ENCODE results near the gene TRABD2B.

TRABD2B gene

GRCh38 chr1:47918257-47918867, 78.8 kb downstream of the TRABD2B start:
- Mint-ChIP-seq H3K4me3 (no peak overlapping the region), H3K9me3 (no peaks in the 10 kb centered on the region), H3K27me3 (ENCODE audit: low read depth) (peaks cover 31% of the 10 kb centered on the region), H3K4me1 (peaks cover 29% of the 10 kb centered on the region), H3K36me3 (ENCODE audit: low read depth) (no peaks in the 10 kb centered on the region), H3K27ac (no peak overlapping the region)
- TF ChIP-seq CTCF (IDR thresholded peaks at IDR 0.05; ENCODE audit: unreplicated experiment in 3 of 3) = no peak

GRCh38 chr1:47917687-47918086, 79.5 kb downstream of the TRABD2B start:
- Mint-ChIP-seq H3K4me1 (peaks cover 34% of the 10 kb centered on the region), H3K9me3 (no peaks in the 10 kb centered on the region), H3K36me3 (ENCODE audit: low read depth) (no peaks in the 10 kb centered on the region), H3K27ac (peak overlapping the region in 2 of 3 experiments; percentile 6 to 27), H3K27me3 (ENCODE audit: low read depth) (peaks cover 34% of the 10 kb centered on the region), H3K4me3 (no peak overlapping the region)
- no peak for TF ChIP-seq CTCF (IDR thresholded peaks at IDR 0.05; ENCODE audit: unreplicated experiment in 3 of 3)

GRCh38 chr1:47915677-47916353, 81.4 kb downstream of the TRABD2B start:
- Mint-ChIP-seq H3K36me3 (ENCODE audit: low read depth) (no peaks in the 10 kb centered on the region), H3K27ac (peak overlapping the region in 2 of 3 experiments; percentile 30), H3K27me3 (ENCODE audit: low read depth) (peaks cover 44% of the 10 kb centered on the region), H3K4me3 (no peak overlapping the region), H3K4me1 (peaks cover 45% of the 10 kb centered on the region), H3K9me3 (no peaks in the 10 kb centered on the region)
- TF ChIP-seq CTCF (IDR thresholded peaks at IDR 0.05; ENCODE audit: unreplicated experiment in 3 of 3) = no peak

- Mint-ChIP-seq H3K4me1 (peaks cover 45% of the 10 kb centered on the region), H3K27ac (no peak overlapping the region), H3K9me3 (no peaks in the 10 kb centered on the region), H3K36me3 (ENCODE audit: low read depth) (no peaks in the 10 kb centered on the region), H3K27me3 (ENCODE audit: low read depth) (peaks cover 47% of the 10 kb centered on the region), H3K4me3 (no peak overlapping the region)
- no peak for TF ChIP-seq CTCF (IDR thresholded peaks at IDR 0.05; ENCODE audit: unreplicated experiment in 3 of 3)
These were observed 82.1 kb downstream of the TRABD2B start for GRCh38 chr1:47914952-47915676.

GRCh38 chr1:47914218-47914938, 82.8 kb downstream of the TRABD2B start:
- H3K4me3 Mint-ChIP-seq = no peak overlapping the region
- H3K36me3 Mint-ChIP-seq (ENCODE audit: low read depth) = no peaks in the 10 kb centered on the region
- peaks cover 45% of the 10 kb centered on the region for H3K4me1 Mint-ChIP-seq
- H3K9me3 Mint-ChIP-seq = no peaks in the 10 kb centered on the region
- peak overlapping the region in 1 of 3 experiments; percentile 52 for H3K27ac Mint-ChIP-seq
- H3K27me3 Mint-ChIP-seq (ENCODE audit: low read depth) = peaks cover 51% of the 10 kb centered on the region
- TF ChIP-seq CTCF (IDR thresholded peaks at IDR 0.05; ENCODE audit: unreplicated experiment in 3 of 3) = no peak

Measured in nephron (organoid).